PC-9 (cell line): ENCODE results near the gene PUM2. TPM values are rescaled to one million over a fixed set of nuclear protein-coding genes. Genes with fewer than 3 reads are reported as not detected.

Experiments
- BruUV-seq: library from RNA; stranded (reverse); fragments of 400-500 nt; replicated peaks from 2 replicates; lab custom pipeline; 2021; lab: Mats Ljungman, UMichigan
- CTCF ChIA-PET: fragments of 300-600 bp; sonication (Branson Sonifier 250); formaldehyde crosslinking; loops from one replicate; lab custom pipeline; 2022; ENCODE audit warnings: antibody characterized with exemption; lab: Charles Lee
- POLR2A ChIA-PET: fragments of 300-600 bp; sonication (Branson Sonifier 250); formaldehyde crosslinking; loops from one replicate; lab custom pipeline; 2022; ENCODE audit warnings: antibody characterized with exemption; ENCODE audit not compliant: unreplicated experiment; lab: Charles Lee
- DNase-seq, 2 experiments: peaks; one replicate each; pipeline versions ENCODE4 v3.0.0 to v3.0.0-alpha.2; 2015 to 2022; ENCODE audit warnings: mixed read lengths in 1 of 2
- H2AFZ ChIP-seq: fragments of 200-600 bp; sonication (generic); 2 replicates; pipeline ENCODE4 v1.8.1; 2017; ENCODE audit warnings: antibody characterized with exemption
- H3F3A ChIP-seq: fragments of 200-600 bp; sonication (generic); 2 replicates; pipeline ENCODE4 v1.8.1; 2017; ENCODE audit warnings: antibody characterized with exemption, mild to moderate bottlenecking, low read depth; ENCODE audit not compliant: insufficient read depth
- H3K27ac ChIP-seq: fragments of 200-600 bp; sonication (generic); 2 replicates; pipeline ENCODE4 v1.6.1; 2016; ENCODE audit warnings: mixed run types
- H3K27me3 ChIP-seq: fragments of 200-600 bp; sonication (generic); 2 replicates; pipeline ENCODE4 v1.6.1; 2016; ENCODE audit warnings: low read depth, mixed run types; ENCODE audit not compliant: insufficient read depth
- H3K36me3 ChIP-seq: fragments of 200-600 bp; sonication (generic); 2 replicates; pipeline ENCODE4 v1.6.1; 2016; ENCODE audit warnings: low read depth, mixed run types
- H3K4me1 ChIP-seq: fragments of 200-600 bp; sonication (generic); replicated peaks from 2 replicates; pipeline ENCODE4 v1.6.1; 2016; ENCODE audit warnings: mixed run types; ENCODE audit not compliant: insufficient read depth
- H3K4me2 ChIP-seq: fragments of 200-600 bp; sonication (generic); 2 replicates; pipeline ENCODE4 v1.6.1; 2017; ENCODE audit warnings: mixed run types
- H3K4me3 ChIP-seq: fragments of 200-600 bp; sonication (generic); 2 replicates; pipeline ENCODE4 v1.6.1; 2016; ENCODE audit warnings: mixed run types
- H3K79me2 ChIP-seq: fragments of 200-600 bp; sonication (generic); 2 replicates; pipeline ENCODE4 v1.6.1; 2017; ENCODE audit warnings: low read depth, mixed run types
- H3K9me2 ChIP-seq: fragments of 200-600 bp; sonication (generic); 2 replicates; pipeline ENCODE4 v1.8.1; 2017; ENCODE audit warnings: mild to moderate bottlenecking; ENCODE audit not compliant: insufficient read depth
- H3K9me3 ChIP-seq: fragments of 200-600 bp; sonication (generic); 2 replicates; pipeline ENCODE4 v1.8.1; 2016; ENCODE audit warnings: low read depth; ENCODE audit not compliant: insufficient read depth
- H4K20me1 ChIP-seq: fragments of 200-600 bp; sonication (generic); 2 replicates; pipeline ENCODE4 v1.8.1; 2017; ENCODE audit not compliant: insufficient read depth
- EZH2 ChIP-seq: fragments of 200-600 bp; sonication (generic); IDR thresholded peaks from 2 replicates; pipeline ENCODE4 v1.8.0; 2017; ENCODE audit warnings: antibody characterized with exemption, low read depth
- intact Hi-C: fragments of 100-400 bp; cut with micrococcal nuclease; formaldehyde crosslinking; loops from one replicate; pipeline ENCODE4 v1.10.0; 2022; ENCODE audit not compliant: unreplicated experiment
- total RNA-seq: library from RNA; stranded (reverse); gene quantifications from 2 replicates; pipeline ENCODE4 v1.2.3, GENCODE V29; 2021
- TF ChIP-seq, protein P1 (sequence below): fragments of 200-600 bp; sonication (generic); conservative IDR thresholded peaks from 2 replicates; pipeline ENCODE4 v1.6.1; 2017; ENCODE audit warnings: mixed run types, antibody characterized with exemption, mild to moderate bottlenecking, moderate library complexity

Gene PUM2
- total RNA-seq, 1 experiment from 2014 or later, result 99.3 TPM

DNA sequence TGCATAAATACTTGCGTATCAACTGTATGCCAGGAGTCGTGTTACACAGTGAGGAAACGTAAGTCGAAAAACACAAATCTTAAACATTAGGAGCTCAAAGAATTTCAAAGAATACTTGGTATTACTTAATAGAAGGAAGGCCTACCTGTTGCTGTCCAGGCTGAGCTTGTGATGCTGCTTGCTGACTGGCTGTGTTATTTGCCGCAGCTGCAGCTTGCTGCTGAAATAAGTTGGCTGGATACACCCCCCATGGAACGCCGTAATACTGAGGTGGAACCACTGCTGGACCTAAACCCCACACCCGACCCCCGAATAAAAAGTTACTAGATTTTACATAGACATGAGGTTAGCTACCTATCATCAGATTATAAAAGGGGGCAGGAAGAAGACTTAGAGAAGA is 56.4 kb downstream of the PUM2 start:
- Histone ChIP-seq H3K36me3 (peaks cover 56% of the 10 kb centered on the region), H3K4me1 (peaks cover 16% of the 10 kb centered on the region), H3K4me3 (no peak overlapping the region), H3F3A (peaks cover 73% of the 10 kb centered on the region), H3K9me3 (no peaks in the 10 kb centered on the region), H3K79me2 (peaks cover 58% of the 10 kb centered on the region), H3K27ac (no peak overlapping the region), H3K4me2 (no peak overlapping the region), H2AFZ (no peak overlapping the region), H4K20me1 (peaks cover 45% of the 10 kb centered on the region), H3K27me3 (no peaks in the 10 kb centered on the region), H3K9me2 (no peaks in the 10 kb centered on the region)
- CTCF ChIA-PET, result no interaction called here
- TF ChIP-seq EZH2, result no peak
- TF ChIP-seq, protein P1, sequence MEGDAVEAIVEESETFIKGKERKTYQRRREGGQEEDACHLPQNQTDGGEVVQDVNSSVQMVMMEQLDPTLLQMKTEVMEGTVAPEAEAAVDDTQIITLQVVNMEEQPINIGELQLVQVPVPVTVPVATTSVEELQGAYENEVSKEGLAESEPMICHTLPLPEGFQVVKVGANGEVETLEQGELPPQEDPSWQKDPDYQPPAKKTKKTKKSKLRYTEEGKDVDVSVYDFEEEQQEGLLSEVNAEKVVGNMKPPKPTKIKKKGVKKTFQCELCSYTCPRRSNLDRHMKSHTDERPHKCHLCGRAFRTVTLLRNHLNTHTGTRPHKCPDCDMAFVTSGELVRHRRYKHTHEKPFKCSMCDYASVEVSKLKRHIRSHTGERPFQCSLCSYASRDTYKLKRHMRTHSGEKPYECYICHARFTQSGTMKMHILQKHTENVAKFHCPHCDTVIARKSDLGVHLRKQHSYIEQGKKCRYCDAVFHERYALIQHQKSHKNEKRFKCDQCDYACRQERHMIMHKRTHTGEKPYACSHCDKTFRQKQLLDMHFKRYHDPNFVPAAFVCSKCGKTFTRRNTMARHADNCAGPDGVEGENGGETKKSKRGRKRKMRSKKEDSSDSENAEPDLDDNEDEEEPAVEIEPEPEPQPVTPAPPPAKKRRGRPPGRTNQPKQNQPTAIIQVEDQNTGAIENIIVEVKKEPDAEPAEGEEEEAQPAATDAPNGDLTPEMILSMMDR, result no peak
- intact Hi-C loops, result loop anchor here (10.0 kb wide), 1 partner anchor 259 kb away; no protein-coding TSS in a partner anchor
- BruUV-seq, result no TSS peak
- POLR2A ChIA-PET, result no interaction called here
- no peak for DNase-seq

DNA sequence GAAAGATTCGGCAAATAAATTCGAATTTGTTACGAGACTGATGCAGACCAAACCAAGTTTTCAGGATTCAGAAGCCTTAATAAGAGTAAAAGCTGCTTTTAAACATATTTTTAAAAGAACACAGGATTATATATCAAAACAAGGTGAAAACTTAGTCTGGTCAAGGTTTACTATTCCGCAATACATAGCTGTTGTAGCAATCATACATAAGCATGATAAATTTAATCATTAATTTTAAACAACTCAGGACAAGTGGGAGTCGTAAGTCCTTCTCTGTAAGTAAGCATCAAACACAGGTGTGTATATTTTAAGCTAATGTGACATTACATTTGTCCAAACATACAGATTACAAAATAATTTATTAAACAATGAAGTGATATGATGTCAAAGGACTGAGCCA is 57.7 kb downstream of the PUM2 start:
- peaks cover 76% of the 10 kb centered on the region for H3F3A ChIP-seq
- ChIA-PET CTCF (interaction anchor here (0.6 to 1.0 kb wide), 3 partner anchors 67 to 337 kb away, joined by 3 to 9 read pairs (median 4); no protein-coding TSS in a partner anchor), POLR2A (no interaction called here)
- DNase-seq, result no peak
- H4K20me1 ChIP-seq, result peaks cover 32% of the 10 kb centered on the region
- no peak overlapping the region for H3K4me2 ChIP-seq
- no peak overlapping the region for H2AFZ ChIP-seq
- H3K4me1 ChIP-seq, result peaks cover 29% of the 10 kb centered on the region
- no peak for TF ChIP-seq EZH2
- TF ChIP-seq, protein P1, result no peak
- peaks cover 53% of the 10 kb centered on the region for H3K36me3 ChIP-seq
- BruUV-seq, result no TSS peak
- no peak overlapping the region for H3K27ac ChIP-seq
- no peaks in the 10 kb centered on the region for H3K9me3 ChIP-seq
- intact Hi-C loops, result loop anchor here (10.0 kb wide), 1 partner anchor 258 kb away; no protein-coding TSS in a partner anchor
- H3K27me3 ChIP-seq, result no peaks in the 10 kb centered on the region
- peaks cover 53% of the 10 kb centered on the region for H3K79me2 ChIP-seq
- H3K9me2 ChIP-seq, result no peaks in the 10 kb centered on the region
- H3K4me3 ChIP-seq, result no peak overlapping the region

DNA sequence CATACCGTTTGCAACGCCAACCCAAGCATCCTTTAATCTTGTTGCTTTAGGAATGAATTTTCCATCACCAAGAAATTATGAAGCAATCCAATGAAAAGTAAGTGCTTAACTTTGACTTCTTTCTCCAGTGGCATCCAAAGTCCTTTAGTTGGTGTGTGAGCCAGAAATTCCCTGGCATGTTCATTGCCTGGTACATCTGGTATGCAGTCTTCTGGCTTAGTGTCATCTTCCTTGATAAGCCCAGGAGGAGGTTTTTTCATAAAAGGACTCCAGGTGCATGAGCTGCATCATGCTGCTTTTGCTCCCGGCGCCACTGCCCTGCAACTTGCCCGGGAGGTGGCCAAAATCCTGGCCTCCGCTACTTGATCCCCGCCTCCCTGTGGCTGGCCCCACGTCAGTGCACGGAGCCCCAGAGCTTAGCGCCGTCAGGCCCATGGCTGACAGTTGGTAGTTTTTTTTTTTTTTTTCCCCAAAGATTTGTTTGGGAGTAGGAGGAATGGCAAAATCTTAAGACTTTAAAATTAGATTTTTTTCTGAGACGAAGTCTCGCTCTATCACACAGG is 58.7 kb downstream of the PUM2 start:
- DNase-seq, result no peak
- Histone ChIP-seq H3K4me2 (no peak overlapping the region), H3K9me2 (no peaks in the 10 kb centered on the region; the same call in 1 of the 2 replicates), H3K79me2 (peaks cover 53% of the 10 kb centered on the region), H3K27me3 (no peaks in the 10 kb centered on the region), H3F3A (peaks cover 73% of the 10 kb centered on the region), H3K27ac (peak overlapping the region; percentile 32), H3K36me3 (peaks cover 51% of the 10 kb centered on the region), H3K4me3 (no peak overlapping the region), H4K20me1 (peaks cover 22% of the 10 kb centered on the region), H3K4me1 (peaks cover 29% of the 10 kb centered on the region), H2AFZ (no peak overlapping the region), H3K9me3 (no peaks in the 10 kb centered on the region)
- ChIA-PET CTCF (interaction anchor here (0.6 to 1.3 kb wide), 2 partner anchors 67 to 389 kb away, joined by 5 to 7 read pairs; partner anchors contain the start of gene SDC1), POLR2A (no interaction called here)
- BruUV-seq, result no TSS peak
- TF ChIP-seq EZH2, result no peak
- TF ChIP-seq, protein P1, result no peak
- intact Hi-C loops, result loop anchor here (1.0 to 10.0 kb wide), 5 partner anchors 55 to 351 kb away; no protein-coding TSS in a partner anchor
